Astrocyte (in vitro differentiated cells and primary cell): ENCODE results near the gene SOSTDC1. TPM values are rescaled to one million over a fixed set of nuclear protein-coding genes. Genes with fewer than 3 reads are reported as not detected.
"Not testable (repeated sequence)": the region's sequence is repeated elsewhere in the genome, so short reads cannot be mapped to it uniquely, and the experiment has no call there.

Experiments used
- DNase-seq: peaks from one replicate; pipeline ENCODE4 v3.0.0-alpha.2; 2010; ENCODE audit warnings: low read depth
- FAIRE-seq: peaks from 2 replicates; lab custom pipeline; 2011; peaks lifted over from hg19 to GRCh38; lab: Jason Lieb, UNC
- H2AFZ ChIP-seq: 2 replicates; pipeline ENCODE4 v1.6.0; 2012; ENCODE audit warnings: low read depth, low read length, inconsistent platforms
- H3K27ac ChIP-seq: 2 replicates; pipeline ENCODE4 v1.5.1; 2011; ENCODE audit warnings: low read depth, low read length, inconsistent platforms
- H3K27me3 ChIP-seq: 2 replicates; pipeline ENCODE4 v1.6.0; 2011; ENCODE audit warnings: low read length, inconsistent platforms; ENCODE audit not compliant: insufficient read depth
- H3K36me3 ChIP-seq: 2 replicates; pipeline ENCODE4 v1.5.1; 2011; ENCODE audit warnings: low read length, inconsistent platforms; ENCODE audit not compliant: insufficient read depth
- H3K4me1 ChIP-seq: 2 replicates; pipeline ENCODE4 v1.5.1; 2011; ENCODE audit warnings: low read length, inconsistent platforms; ENCODE audit not compliant: insufficient read depth
- H3K4me2 ChIP-seq: 2 replicates; pipeline ENCODE4 v1.6.0; 2012; ENCODE audit warnings: low read length, inconsistent platforms
- H3K4me3 ChIP-seq: 2 replicates; pipeline ENCODE4 v1.5.1; 2011; ENCODE audit warnings: low read depth, mild to moderate bottlenecking, low read length, inconsistent platforms; ENCODE audit not compliant: insufficient read depth
- H3K79me2 ChIP-seq: 2 replicates; pipeline ENCODE4 v1.6.0; 2012; ENCODE audit warnings: mild to moderate bottlenecking, low read length, inconsistent platforms; ENCODE audit not compliant: insufficient read depth
- H3K9ac ChIP-seq: 2 replicates; pipeline ENCODE4 v1.6.0; 2012; ENCODE audit warnings: mild to moderate bottlenecking, low read length, inconsistent platforms
- H3K9me3 ChIP-seq: 2 replicates; pipeline ENCODE4 v1.5.1; 2012; ENCODE audit warnings: low read depth, mild to moderate bottlenecking, low read length, inconsistent platforms; ENCODE audit not compliant: insufficient read depth
- H4K20me1 ChIP-seq: 2 replicates; pipeline ENCODE4 v1.6.0; 2012; ENCODE audit warnings: low read length, inconsistent platforms; ENCODE audit not compliant: insufficient read depth
- H3K27ac Mint-ChIP-seq: one replicate; pipeline ENCODE4 v1.8.0; 2021; ENCODE audit warnings: mild to moderate bottlenecking, mixed read lengths; ENCODE audit not compliant: unreplicated experiment
- H3K27me3 Mint-ChIP-seq: one replicate; pipeline ENCODE4 v1.8.0; 2021; ENCODE audit warnings: low read depth, mixed read lengths; ENCODE audit not compliant: unreplicated experiment
- H3K36me3 Mint-ChIP-seq: one replicate; pipeline ENCODE4 v1.8.0; 2021; ENCODE audit warnings: low read depth, mixed read lengths; ENCODE audit not compliant: unreplicated experiment
- H3K4me1 Mint-ChIP-seq: one replicate; pipeline ENCODE4 v1.8.0; 2021; ENCODE audit warnings: low read depth, mixed read lengths; ENCODE audit not compliant: unreplicated experiment
- H3K4me3 Mint-ChIP-seq: one replicate; pipeline ENCODE4 v1.8.0; 2021; ENCODE audit warnings: mild to moderate bottlenecking, moderate library complexity, mixed read lengths; ENCODE audit not compliant: unreplicated experiment
- H3K9me3 Mint-ChIP-seq: one replicate; pipeline ENCODE4 v1.8.0; 2021; ENCODE audit warnings: mild to moderate bottlenecking, mixed read lengths; ENCODE audit not compliant: unreplicated experiment
- CTCF ChIP-seq: IDR thresholded peaks from 2 replicates; pipeline ENCODE4 v1.5.1; 2011; ENCODE audit warnings: low read depth, mild to moderate bottlenecking, inconsistent platforms, low read length, moderate library complexity; ENCODE audit not compliant: insufficient read depth
- EZH2 ChIP-seq: IDR thresholded peaks from 2 replicates; pipeline ENCODE4 v1.6.1; 2012; ENCODE audit warnings: mild to moderate bottlenecking, low read length, inconsistent platforms; ENCODE audit not compliant: insufficient read depth
- total RNA-seq: library from RNA; stranded (reverse); gene quantifications from 2 replicates; pipeline ENCODE4 v1.2.1, GENCODE V29; 2021

The SOSTDC1 gene
- total RNA-seq, 1 donor from 2014 or later = 0.23 TPM

DNA sequence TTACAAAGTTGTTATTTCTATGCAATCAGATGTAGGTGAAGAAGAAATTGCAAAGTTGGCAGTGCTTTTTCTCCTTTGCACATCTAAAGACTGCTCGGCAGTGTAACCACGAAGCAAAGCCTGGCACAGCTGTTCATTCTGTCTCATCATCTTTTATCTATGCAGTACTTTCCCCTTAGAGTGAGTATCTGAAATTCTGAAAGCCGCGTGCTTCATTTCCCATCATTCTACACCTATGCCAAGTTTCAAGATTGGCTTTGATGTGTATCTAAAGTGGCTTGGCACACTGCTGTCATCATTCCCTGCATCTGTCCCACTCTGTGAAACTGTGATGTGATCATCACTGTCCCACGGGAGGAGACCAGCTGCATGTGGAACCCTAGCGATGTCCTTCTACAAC lies 15.2 kb downstream of the SOSTDC1 start:
- Histone ChIP-seq H3K4me2 (no peak overlapping the region), H3K36me3 (no peaks in the 10 kb centered on the region), H3K4me3 (no peak overlapping the region), H3K27me3 (no peaks in the 10 kb centered on the region), H4K20me1 (no peaks in the 10 kb centered on the region), H3K79me2 (no peaks in the 10 kb centered on the region), H3K27ac (no peak overlapping the region), H3K9me3 (no peaks in the 10 kb centered on the region), H3K4me1 (no peaks in the 10 kb centered on the region), H2AFZ (no peak overlapping the region), H3K9ac (no peak overlapping the region)
- no peak for TF ChIP-seq CTCF
- no peak for TF ChIP-seq EZH2
- Mint-ChIP-seq H3K36me3 (no peaks in the 10 kb centered on the region), H3K27ac (no peak overlapping the region), H3K9me3 (no peaks in the 10 kb centered on the region), H3K4me3 (no peak overlapping the region), H3K4me1 (no peaks in the 10 kb centered on the region), H3K27me3 (no peaks in the 10 kb centered on the region)
- DNase-seq = no peak
- no peak for FAIRE-seq

- H3K36me3 Mint-ChIP-seq = no peaks in the 10 kb centered on the region
- Histone ChIP-seq H3K4me2 (no peak overlapping the region), H3K4me3 (no peak overlapping the region), H3K79me2 (no peaks in the 10 kb centered on the region), H3K9me3 (no peaks in the 10 kb centered on the region), H2AFZ (no peak overlapping the region), H4K20me1 (no peaks in the 10 kb centered on the region), H3K27me3 (no peaks in the 10 kb centered on the region), H3K36me3 (no peaks in the 10 kb centered on the region), H3K4me1 (no peaks in the 10 kb centered on the region), H3K27ac (no peak overlapping the region), H3K9ac (no peak overlapping the region)
- H3K27ac Mint-ChIP-seq = no peak overlapping the region
- H3K4me1 Mint-ChIP-seq = no peaks in the 10 kb centered on the region
- H3K9me3 Mint-ChIP-seq = no peaks in the 10 kb centered on the region
- H3K4me3 Mint-ChIP-seq = no peak overlapping the region
- FAIRE-seq (no peak), DNase-seq (no peak)
- TF ChIP-seq EZH2 = no peak
- no peak for TF ChIP-seq CTCF
- H3K27me3 Mint-ChIP-seq = no peaks in the 10 kb centered on the region
Observed at GRCh38 chr7:16447876-16448275, 17.7 kb downstream of the SOSTDC1 start.

- Histone ChIP-seq H3K27me3 (no peaks in the 10 kb centered on the region), H3K79me2 (no peaks in the 10 kb centered on the region), H3K4me1 (no peaks in the 10 kb centered on the region), H3K4me2 (no peak overlapping the region), H3K36me3 (no peaks in the 10 kb centered on the region), H3K9ac (no peak overlapping the region), H4K20me1 (no peaks in the 10 kb centered on the region), H3K27ac (no peak overlapping the region), H3K9me3 (no peaks in the 10 kb centered on the region), H3K4me3 (no peak overlapping the region), H2AFZ (no peak overlapping the region)
- H3K9me3 Mint-ChIP-seq = no peaks in the 10 kb centered on the region
- no peaks in the 10 kb centered on the region for H3K36me3 Mint-ChIP-seq
- FAIRE-seq (no peak), DNase-seq (no peak)
- TF ChIP-seq EZH2 (no peak), CTCF (no peak)
- H3K27me3 Mint-ChIP-seq = no peaks in the 10 kb centered on the region
- H3K4me1 Mint-ChIP-seq = no peaks in the 10 kb centered on the region
- H3K4me3 Mint-ChIP-seq = no peak overlapping the region
- no peak overlapping the region for H3K27ac Mint-ChIP-seq
Observed at GRCh38 chr7:16446508-16446907, 19.0 kb downstream of the SOSTDC1 start.

GRCh38 chr7:16443871-16444270 lies 21.7 kb downstream of the SOSTDC1 start:
- H3K36me3 ChIP-seq, H3K36me3 Mint-ChIP-seq, H3K9me3 Mint-ChIP-seq, H3K27me3 ChIP-seq, H2AFZ ChIP-seq, DNase-seq, FAIRE-seq, H3K9ac ChIP-seq, H3K4me2 ChIP-seq, H3K4me1 Mint-ChIP-seq, H3K9me3 ChIP-seq, H3K27ac ChIP-seq, H3K4me3 ChIP-seq, H3K27ac Mint-ChIP-seq, H3K4me1 ChIP-seq, H3K79me2 ChIP-seq, H3K4me3 Mint-ChIP-seq, H3K27me3 Mint-ChIP-seq, H4K20me1 ChIP-seq: not testable (repeated sequence)
